ENCODE measurements around the gene XRCC6.

GRCh38 chr22:41664951-41665350, 43.9 kb downstream of the XRCC6 start:
- no peak; the same call in 1 of the 2 replicates for TF ChIP-seq POLR2AphosphoS5 (IDR thresholded peaks at IDR 0.05; ENCODE audit: low read depth, low read length)
- no peak for TF ChIP-seq FOXP2 (optimal IDR thresholded peaks at IDR 0.05; ENCODE audit: borderline replicate concordance, extremely low read depth, extremely low read length, insufficient read depth)
- TF ChIP-seq REST (IDR thresholded peaks at IDR 0.05; ENCODE audit: insufficient read depth in 1 of 2, low read depth in 2 of 2, low read length in 2 of 2) = no peak
- no peak for TF ChIP-seq TAF1 (IDR thresholded peaks at IDR 0.05; ENCODE audit: borderline replicate concordance, insufficient read depth, low read length)
- no peak for TF ChIP-seq SIN3A (IDR thresholded peaks at IDR 0.05; ENCODE audit: borderline replicate concordance, insufficient read depth, low read length)

All from PFSK-1 (cell line).